Breast epithelium (tissue), 4 donors: ENCODE measurements around the gene GPR55. TPM values are rescaled to one million over a fixed set of nuclear protein-coding genes. Genes with fewer than 3 reads are reported as not detected.

Experiments used
- DNase-seq, 2 donors: peaks; one replicate each; pipeline ENCODE4 v3.0.0-alpha.2; 2019; ENCODE audit warnings: low spot score in 2 of 2
- H3K27ac ChIP-seq, 2 donors: fragments of 200-600 bp; sonication (generic) in 1 of 2; one replicate each; pipeline ENCODE4 v1.5.1; 2016 to 2019; ENCODE audit warnings: mild to moderate bottlenecking in 1 of 2
- H3K27me3 ChIP-seq, 2 donors: fragments of 200-600 bp; sonication (generic) in 1 of 2; one replicate each; pipeline versions ENCODE4 v1.5.1 to v1.6.0; 2017 to 2019; ENCODE audit warnings: control low read depth in 1 of 2, mild to moderate bottlenecking in 1 of 2
- H3K36me3 ChIP-seq: fragments of 200-600 bp; one replicate; pipeline ENCODE4 v1.5.1; 2019
- H3K4me1 ChIP-seq, 2 donors: fragments of 200-600 bp; sonication (generic); one replicate each; pipeline ENCODE4 v1.5.1; 2016 to 2019; ENCODE audit warnings: control low read depth in 1 of 2
- H3K4me3 ChIP-seq, 3 donors: fragments of 200-600 bp; sonication (generic); 1 replicate in 2 of 3; 2 replicates in 1 of 3; pipeline ENCODE4 v1.5.1; 2016 to 2019; ENCODE audit warnings: mild to moderate bottlenecking in 3 of 3, moderate library complexity in 2 of 3
- H3K9me3 ChIP-seq, 2 donors: fragments of 200-600 bp; sonication (generic) in 1 of 2; one replicate each; pipeline ENCODE4 v1.5.1; 2016 to 2019; ENCODE audit warnings: control low read depth in 1 of 2
- POLR2A ChIP-seq: fragments of 450-650 bp; IDR thresholded peaks from one replicate; pipeline ENCODE4 v1.6.1; 2016; ENCODE audit warnings: antibody characterized with exemption, mild to moderate bottlenecking, moderate library complexity
- POLR2AphosphoS5 ChIP-seq, 3 donors: sonication (generic); formaldehyde crosslinking; IDR thresholded peaks; one replicate each; pipeline ENCODE4 v1.6.1; 2017; ENCODE audit warnings: antibody characterized with exemption in 3 of 3
- intact Hi-C: fragments of 100-400 bp; cut with DNase I; formaldehyde crosslinking; loops from one replicate; pipeline ENCODE4 v1.15.1; 2023; ENCODE audit warnings: low total_unique reads
- total RNA-seq, 3 donors: library from RNA; depleted of rRNA; stranded (reverse); fragments of >200 nt; gene quantifications; one replicate each; pipeline ENCODE4 v1.1.0, GENCODE V29; 2016
- TF ChIP-seq, protein P1 (sequence below), 3 donors: fragments of 450-650 bp; IDR thresholded peaks; one replicate each; pipeline ENCODE4 v1.5.1; 2016 to 2017; ENCODE audit warnings: antibody characterized with exemption in 3 of 3, mild to moderate bottlenecking in 3 of 3, moderate library complexity in 3 of 3

The GPR55 gene
- total RNA-seq, 3 donors from 2014 or later, result 0.16 to 0.44 TPM; not detected in 1

- no peaks in the 10 kb centered on the region for H3K9me3 ChIP-seq
- DNase-seq, result no peak
- H3K27ac ChIP-seq, result no peak overlapping the region
- no peaks in the 10 kb centered on the region for H3K36me3 ChIP-seq
- no peak overlapping the region for H3K4me3 ChIP-seq
- no peak for TF ChIP-seq POLR2AphosphoS5 (IDR thresholded peaks at IDR 0.05)
- no peak for TF ChIP-seq POLR2A
- TF ChIP-seq, protein P1, sequence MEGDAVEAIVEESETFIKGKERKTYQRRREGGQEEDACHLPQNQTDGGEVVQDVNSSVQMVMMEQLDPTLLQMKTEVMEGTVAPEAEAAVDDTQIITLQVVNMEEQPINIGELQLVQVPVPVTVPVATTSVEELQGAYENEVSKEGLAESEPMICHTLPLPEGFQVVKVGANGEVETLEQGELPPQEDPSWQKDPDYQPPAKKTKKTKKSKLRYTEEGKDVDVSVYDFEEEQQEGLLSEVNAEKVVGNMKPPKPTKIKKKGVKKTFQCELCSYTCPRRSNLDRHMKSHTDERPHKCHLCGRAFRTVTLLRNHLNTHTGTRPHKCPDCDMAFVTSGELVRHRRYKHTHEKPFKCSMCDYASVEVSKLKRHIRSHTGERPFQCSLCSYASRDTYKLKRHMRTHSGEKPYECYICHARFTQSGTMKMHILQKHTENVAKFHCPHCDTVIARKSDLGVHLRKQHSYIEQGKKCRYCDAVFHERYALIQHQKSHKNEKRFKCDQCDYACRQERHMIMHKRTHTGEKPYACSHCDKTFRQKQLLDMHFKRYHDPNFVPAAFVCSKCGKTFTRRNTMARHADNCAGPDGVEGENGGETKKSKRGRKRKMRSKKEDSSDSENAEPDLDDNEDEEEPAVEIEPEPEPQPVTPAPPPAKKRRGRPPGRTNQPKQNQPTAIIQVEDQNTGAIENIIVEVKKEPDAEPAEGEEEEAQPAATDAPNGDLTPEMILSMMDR (IDR thresholded peaks at IDR 0.05), result no peak
- H3K27me3 ChIP-seq, result peaks cover 0 to 3% of the 10 kb centered on the region in 2 donors
- intact Hi-C loops, result no loop called here
- H3K4me1 ChIP-seq, result no peaks in the 10 kb centered on the region
Measured at GRCh38 chr2:230889911-230890601, 35.0 kb downstream of the GPR55 start.

- H3K36me3 ChIP-seq, result no peaks in the 10 kb centered on the region
- intact Hi-C loops, result no loop called here
- H3K4me3 ChIP-seq, result no peak overlapping the region
- no peaks in the 10 kb centered on the region for H3K4me1 ChIP-seq
- TF ChIP-seq, protein P1 (IDR thresholded peaks at IDR 0.05), result no peak
- TF ChIP-seq POLR2AphosphoS5 (IDR thresholded peaks at IDR 0.05) (no peak), POLR2A (no peak)
- peaks cover 0 to 3% of the 10 kb centered on the region in 2 donors for H3K27me3 ChIP-seq
- H3K27ac ChIP-seq, result no peak overlapping the region
- H3K9me3 ChIP-seq, result no peaks in the 10 kb centered on the region
- no peak for DNase-seq
Measured at GRCh38 chr2:230888824-230889400, 36.1 kb downstream of the GPR55 start.

GRCh38 chr2:230887342-230887741, 37.7 kb downstream of the GPR55 start:
- Histone ChIP-seq H3K27ac (no peak overlapping the region), H3K36me3 (no peaks in the 10 kb centered on the region), H3K4me3 (no peak overlapping the region), H3K9me3 (no peaks in the 10 kb centered on the region), H3K27me3 (peaks cover 0 to 3% of the 10 kb centered on the region in 2 donors), H3K4me1 (no peaks in the 10 kb centered on the region)
- no peak for DNase-seq
- no peak for TF ChIP-seq POLR2A
- TF ChIP-seq, protein P1 (IDR thresholded peaks at IDR 0.05), result no peak
- no peak for TF ChIP-seq POLR2AphosphoS5 (IDR thresholded peaks at IDR 0.05)
- intact Hi-C loops, result no loop called here

DNA sequence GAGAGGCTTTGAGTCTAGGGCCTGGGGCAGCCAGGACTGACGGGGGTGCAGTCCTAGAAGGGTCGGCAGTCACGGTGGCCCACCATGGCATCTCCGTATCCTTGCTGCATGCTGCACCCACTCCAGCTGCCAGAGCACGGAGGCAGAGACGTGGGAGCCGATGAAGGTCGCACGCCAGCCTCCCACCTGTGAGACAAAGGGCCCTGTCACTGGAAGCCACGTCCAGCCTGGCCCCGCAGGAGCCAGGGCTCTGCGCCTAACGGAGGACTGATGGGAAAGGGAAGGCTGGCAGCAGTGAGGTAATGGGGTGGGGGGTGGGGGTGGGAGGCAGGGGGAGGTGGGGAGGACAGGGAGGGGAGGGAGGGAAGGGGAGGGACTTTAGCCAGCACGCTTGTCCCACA, 38.4 kb downstream of the GPR55 start:
- H3K27ac ChIP-seq, result no peak overlapping the region

DNA sequence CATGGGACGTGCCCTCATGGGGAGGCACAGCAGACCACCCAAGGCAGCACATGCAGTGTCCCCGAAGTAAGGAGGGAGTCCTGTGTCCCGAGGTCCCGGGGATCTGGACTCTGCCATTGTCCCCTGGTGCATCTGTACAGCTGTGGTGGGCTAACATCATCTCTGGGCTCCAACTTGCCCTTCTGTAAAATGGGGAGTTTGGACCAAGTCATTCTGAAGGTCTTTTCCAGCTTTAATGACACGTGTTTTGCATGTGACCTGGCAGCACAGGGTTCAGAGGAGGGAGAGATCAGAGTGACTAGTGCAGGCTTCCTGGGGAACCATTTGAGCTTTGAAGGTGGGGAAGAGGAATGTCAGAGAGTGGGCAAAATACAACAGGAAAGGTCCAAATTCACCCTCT, 38.8 kb downstream of the GPR55 start:
- H3K4me1 ChIP-seq, result no peaks in the 10 kb centered on the region
- H3K27me3 ChIP-seq, result no peaks in the 10 kb centered on the region
- no peak for DNase-seq
- no peak for TF ChIP-seq POLR2A
- TF ChIP-seq, protein P1 (IDR thresholded peaks at IDR 0.05), result no peak
- TF ChIP-seq POLR2AphosphoS5 (IDR thresholded peaks at IDR 0.05), result no peak
- no peak overlapping the region for H3K4me3 ChIP-seq
- no peaks in the 10 kb centered on the region for H3K36me3 ChIP-seq
- H3K27ac ChIP-seq, result no peak overlapping the region
- H3K9me3 ChIP-seq, result no peaks in the 10 kb centered on the region
- intact Hi-C loops, result no loop called here

More for the DNA sequence above, 38.4 kb downstream of the GPR55 start:
- intact Hi-C loops, result no loop called here
- H3K4me3 ChIP-seq, result no peak overlapping the region
- no peak for TF ChIP-seq POLR2A
- TF ChIP-seq, protein P1 (IDR thresholded peaks at IDR 0.05), result no peak
- TF ChIP-seq POLR2AphosphoS5 (IDR thresholded peaks at IDR 0.05), result no peak
- no peaks in the 10 kb centered on the region for H3K27me3 ChIP-seq
- H3K9me3 ChIP-seq, result no peaks in the 10 kb centered on the region
- H3K4me1 ChIP-seq, result no peaks in the 10 kb centered on the region
- DNase-seq, result no peak
- H3K36me3 ChIP-seq, result no peaks in the 10 kb centered on the region
